Measurements from ENCODE around the gene CUL3.
"Not testable (repeated sequence)": the region's sequence is repeated elsewhere in the genome, so short reads cannot be mapped to it uniquely, and the experiment has no call there.

The CUL3 gene

DNA sequence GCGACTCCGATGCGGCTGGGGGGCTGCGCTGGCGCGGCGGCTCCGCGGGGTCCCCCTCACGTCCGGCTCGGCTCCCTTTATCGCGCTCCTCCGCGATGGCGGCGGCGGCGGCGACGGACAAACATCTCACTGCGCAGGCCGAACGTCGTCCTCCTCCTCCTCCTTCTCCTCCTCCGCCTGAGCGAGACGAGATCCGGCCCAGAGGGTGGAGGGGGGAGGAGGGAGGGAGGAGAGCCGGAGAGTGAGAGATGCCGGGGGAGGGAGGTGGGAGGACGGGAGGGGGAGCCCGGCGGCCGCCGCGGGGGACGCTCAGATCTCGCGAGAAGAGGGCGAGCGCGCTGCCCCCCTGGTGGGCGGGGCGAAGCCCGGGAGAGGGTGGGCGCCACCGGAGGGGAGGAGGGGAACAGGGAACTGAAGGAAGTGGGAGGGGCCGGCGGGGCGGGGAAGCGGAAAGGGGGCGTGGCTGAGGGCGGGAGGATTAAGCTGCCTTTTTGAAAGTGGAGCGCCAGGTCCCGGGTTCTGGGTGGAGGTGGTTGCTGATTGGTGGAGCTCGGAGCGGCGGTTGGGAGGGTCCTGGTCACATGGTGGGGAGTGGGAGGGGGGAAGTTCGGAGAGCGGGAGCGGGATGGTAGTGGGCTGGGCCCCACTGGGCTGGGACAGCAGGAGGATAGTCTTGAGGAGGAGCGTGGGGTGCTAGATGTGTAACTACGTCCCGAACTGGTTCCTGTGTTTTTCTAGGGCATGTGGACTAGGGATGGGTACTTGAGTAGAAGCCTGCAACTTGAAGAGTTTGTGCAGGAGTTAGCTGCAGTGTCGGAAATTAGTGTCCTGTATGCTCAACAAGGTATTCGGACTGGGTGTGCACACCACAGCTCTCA is at the start of gene CUL3:
Gene CUL3 (minus strand): TSS at position 153 of the 878 bp plus-strand sequence. CDS start 354 bp downstream, outside the sequence.
- DNase-seq (ENCODE audit: low read depth in 2 of 2) = peak; percentile 99

DNA sequence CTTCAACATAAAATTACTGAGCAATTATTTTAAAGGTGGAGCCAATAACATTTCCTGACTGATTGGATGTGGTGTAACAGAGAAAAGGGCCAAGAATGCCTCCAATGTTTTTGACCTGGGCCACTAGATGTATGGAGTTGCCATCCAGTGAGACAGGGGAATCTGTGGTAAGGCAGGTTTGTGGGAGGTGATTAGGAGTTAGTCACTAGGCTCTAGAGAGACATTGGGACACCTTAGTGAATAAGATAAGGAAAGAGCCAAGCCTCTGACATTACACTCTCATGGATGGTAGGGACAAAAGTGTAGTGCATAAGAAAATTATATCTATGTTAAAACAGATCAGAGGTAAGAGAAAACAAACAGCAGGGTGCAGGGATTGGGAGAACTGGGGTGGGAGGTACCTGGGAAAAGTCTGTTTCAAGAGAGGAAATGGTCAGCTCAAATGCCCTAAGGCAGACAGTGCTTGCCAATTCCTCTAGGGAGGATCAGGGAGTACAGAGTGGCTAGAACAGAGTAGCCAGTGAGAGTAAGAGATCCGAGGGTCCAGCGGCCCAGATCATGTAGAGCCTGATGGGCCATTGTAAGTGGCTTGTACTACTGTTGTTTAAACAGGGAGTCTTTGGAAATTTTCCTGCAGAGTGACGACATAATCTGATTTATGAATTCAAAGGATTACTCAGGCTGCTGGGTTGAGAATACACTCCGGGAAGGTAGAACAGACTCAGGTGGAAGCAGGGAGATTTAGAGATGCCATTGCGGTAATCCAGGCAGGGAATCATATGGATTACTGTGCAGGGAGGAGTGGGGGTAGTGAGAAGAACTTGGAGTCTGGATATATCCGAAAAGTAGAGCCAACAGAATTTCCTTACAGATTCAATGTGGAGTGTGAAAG is 45.7 kb upstream of the CUL3 start:
- no peak for DNase-seq (ENCODE audit: low read depth in 2 of 2)

DNA sequence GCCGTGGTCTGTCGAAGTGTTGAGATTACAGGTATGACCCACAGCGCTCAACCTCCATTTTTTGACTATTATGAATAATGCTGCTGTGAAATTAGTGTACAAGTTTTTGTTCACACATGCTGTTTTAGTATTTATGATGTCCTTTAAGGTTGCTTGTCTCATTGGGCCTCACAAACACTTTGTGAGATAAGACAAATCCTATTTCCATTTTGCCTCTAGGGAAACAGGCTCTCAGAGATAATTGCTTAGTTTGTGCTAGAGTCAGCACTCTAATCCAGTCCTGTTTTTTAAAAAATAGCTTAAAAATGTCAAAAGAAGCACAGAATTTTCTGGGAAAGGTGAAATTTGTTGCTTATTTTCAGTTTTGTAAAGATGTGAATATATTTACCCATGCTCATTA is 43.3 kb upstream of the CUL3 start:
- DNase-seq (ENCODE audit: low read depth in 2 of 2) = no peak

DNA sequence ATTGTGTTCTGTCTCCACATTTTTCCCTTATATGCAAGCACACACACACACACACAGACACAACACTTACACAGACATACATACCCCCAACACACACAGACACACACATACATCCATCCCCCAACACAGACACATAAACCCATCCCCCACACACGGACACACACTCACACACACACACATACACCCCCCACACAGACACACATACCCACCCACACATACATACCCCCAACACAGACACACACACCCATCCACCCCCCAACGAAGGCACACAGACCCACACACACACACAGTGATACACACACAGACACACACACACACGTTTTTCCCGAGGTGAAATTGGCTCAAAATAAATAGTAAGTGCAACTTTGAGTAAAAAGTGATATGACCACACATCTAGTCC is 41.6 kb upstream of the CUL3 start:
- DNase-seq (ENCODE audit: low read depth in 2 of 2) = no peak

DNA sequence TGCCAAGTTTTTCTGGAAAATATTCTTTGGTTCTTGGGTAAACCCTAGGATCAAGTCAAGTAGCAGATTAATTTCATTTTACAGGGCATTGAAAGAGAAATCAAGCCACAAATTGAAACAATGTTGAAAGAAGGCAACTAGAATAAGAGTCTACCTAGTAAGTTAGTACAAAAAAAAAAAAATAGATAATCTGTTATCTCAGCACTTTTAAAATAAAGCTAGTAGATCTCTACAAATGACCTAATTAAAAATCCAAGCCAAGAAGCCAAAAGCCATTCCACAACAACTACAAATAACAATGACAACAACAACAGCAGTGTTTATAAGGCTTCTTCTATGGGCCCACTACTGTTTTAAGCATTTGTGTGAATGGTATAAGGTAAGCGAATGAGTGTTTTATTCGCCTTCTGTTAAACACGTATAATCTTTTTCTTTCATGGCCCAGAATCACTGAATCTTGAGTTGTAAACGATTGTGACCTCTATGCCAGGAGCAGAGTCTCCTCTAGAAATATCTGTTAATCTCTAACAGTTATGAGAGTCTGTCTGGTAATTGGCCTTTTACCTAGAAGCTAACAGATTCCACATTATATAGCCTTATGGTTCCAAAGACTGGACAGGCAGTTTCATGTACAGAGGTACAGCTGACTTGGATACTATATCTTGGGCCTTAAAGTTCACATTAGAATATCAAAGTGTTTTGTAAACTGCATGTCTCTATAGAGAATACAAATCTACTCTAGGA is 28.6 kb upstream of the CUL3 start:
- no peak for DNase-seq (ENCODE audit: low read depth in 2 of 2)

DNA sequence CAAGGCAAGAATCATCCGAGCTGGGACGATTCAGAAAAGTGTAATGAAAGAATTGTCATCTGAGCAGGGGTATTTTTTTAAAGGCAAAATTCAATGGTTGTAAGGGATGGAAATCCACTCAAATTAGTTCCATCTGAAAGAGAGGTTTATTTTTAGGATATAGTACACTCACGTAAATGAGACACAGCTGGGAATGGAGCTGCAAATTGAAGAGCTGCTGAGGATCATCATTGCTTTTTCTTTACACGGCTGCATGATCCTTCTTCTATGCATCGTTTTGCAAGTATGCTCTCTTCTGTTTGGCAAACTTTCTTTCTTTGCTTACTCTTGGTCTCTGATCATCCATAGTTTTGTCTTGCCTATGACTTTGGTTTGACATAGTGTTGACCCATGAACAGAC is 27.4 kb upstream of the CUL3 start:
- no peak for DNase-seq (ENCODE audit: low read depth in 2 of 2)

DNA sequence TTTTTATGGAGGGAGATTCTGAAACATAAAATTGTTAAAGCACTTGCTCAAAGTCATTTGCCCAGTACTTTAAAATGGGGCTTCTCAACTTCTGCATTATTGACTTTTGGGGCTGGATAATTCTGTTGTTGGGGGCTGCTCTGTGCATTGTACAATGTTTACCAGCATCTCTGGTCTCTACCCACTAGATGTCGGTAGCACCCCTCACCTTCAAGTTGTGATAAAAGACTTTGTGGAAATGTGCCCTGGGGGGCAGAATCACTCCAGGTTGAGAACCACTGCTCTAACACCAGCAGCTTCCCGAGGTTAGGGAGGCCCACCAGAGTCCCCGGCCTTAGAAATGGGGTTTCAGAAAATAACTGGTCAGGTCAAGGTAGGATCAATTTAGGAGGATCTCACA is 26.8 kb upstream of the CUL3 start:
- no peak for DNase-seq (ENCODE audit: low read depth in 2 of 2)

DNA sequence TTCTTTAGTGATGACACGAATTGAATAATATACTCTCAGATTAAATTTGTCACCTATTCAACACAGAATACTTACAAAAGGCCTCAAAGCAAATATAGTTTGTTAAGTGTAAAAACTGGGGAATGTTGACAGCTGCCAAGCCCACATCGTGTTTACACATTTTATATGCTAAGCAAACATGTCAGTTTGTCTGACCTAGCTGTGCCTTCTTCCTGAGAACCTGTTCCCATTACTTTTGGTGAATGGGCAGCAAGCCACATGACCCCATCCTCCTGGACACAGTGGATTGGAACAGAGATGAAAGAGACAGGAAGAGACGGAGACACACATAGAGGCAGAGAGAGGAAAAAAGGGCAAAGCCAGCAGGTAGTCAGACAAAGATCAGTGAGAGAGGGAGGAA is 22.9 kb upstream of the CUL3 start:
- no peak for DNase-seq (ENCODE audit: low read depth in 2 of 2)

DNA sequence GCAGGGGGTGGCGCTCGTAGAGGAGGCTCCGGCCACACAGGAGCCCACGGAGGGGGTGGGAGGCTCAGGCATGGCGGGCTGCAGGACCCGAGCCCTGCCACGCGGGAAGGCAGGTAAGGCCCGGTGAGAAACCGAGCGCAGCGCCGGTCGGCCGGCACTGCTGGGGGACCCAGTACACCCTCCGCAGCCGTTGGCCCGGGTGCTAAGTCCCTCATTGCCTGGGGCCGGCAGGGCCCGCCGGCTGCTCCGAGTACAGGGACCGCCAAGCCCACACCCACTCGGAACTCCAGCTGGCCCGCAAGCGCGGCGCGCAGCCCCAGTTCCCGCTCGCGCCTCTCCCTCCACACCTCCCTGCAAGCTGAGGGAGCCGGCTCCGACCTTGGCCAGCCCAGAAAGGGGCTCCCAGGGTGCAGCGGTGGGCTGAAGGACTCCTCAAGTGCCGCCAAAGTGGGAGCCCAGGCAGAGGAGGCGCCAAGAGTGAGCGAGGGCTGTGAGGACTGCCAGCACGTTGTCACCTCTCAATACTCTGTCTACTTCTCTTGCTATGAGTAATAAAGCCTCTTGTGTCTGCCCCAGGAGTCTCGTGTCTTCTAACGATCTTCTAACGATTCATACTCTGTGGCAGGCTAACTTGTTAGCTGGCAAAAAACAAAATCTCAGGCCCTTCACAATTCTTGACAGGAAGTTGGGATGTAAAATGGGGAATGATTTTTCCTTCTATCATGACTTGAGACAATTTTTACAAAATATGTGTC is 18.8 kb upstream of the CUL3 start:
- DNase-seq (ENCODE audit: low read depth in 2 of 2) = not testable (repeated sequence)

DNA sequence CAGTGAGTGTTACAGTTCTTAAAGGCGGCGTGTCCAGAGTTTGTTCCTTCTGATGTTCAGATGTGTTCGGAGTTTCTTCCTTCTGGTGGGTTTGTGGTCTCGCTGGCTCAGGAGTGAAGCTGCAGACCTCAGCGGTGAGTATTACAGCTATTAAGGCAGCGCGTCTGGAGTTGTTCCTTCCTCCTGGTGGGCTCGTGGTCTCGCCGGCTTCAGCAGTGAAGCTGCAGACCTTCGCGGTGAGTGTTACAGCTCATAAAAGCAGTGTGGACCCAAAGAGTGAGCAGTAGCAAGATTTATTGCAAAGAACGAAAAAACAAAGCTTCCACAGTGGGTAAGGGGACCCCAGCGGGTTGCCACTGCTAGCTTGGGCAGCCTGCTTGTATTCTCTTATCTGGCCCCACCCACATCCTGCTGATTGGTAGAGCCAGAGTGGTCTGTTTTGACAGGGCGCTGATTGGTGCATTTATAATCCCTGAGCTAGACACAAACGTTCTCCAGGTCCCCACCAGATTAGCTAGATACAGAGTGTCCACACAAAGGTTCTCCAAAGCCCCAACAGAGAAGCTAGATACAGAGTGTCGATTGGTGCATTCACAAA is 17.7 kb upstream of the CUL3 start:
- DNase-seq (ENCODE audit: low read depth in 2 of 2) = not testable (repeated sequence)

DNA sequence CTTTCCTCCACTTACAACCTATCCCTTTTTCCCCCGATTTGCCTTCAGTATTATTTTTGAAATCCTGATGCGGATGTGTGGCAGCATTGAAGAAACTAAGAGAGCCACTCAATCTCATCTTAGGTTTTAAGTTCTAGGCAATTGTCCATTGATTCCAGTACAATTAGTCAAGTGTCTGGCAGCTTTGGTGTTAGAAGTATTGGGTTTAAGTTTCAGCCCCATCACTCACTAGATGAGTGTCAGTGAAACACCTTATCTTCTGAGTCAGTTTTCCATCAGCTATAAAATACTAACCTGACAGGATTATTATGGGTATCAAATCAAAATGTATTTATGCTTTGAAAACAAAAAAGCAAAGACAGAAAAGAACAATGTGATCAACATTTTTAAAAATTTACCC is 16.8 kb upstream of the CUL3 start:
- DNase-seq (ENCODE audit: low read depth in 2 of 2) = no peak

DNA sequence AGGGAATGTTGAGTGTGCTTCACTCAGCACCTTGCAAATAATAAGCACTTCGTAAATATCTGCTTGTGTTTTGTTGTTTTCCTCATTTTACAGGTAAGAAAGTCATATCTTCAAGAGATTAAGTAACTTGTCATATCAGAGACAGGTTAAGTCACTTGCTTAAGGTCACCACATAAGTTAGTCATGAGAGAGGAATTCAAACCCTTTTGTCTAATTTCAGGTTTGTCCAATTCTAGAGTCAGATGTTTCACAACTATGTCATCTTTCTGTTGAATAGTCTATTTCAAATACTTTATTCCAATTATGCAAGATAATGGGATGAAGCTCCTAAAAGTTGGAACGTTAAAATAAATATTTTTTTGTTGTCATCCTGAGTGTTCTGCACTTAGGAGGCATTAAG is 13.5 kb upstream of the CUL3 start:
- no peak for DNase-seq (ENCODE audit: low read depth in 2 of 2)

DNA sequence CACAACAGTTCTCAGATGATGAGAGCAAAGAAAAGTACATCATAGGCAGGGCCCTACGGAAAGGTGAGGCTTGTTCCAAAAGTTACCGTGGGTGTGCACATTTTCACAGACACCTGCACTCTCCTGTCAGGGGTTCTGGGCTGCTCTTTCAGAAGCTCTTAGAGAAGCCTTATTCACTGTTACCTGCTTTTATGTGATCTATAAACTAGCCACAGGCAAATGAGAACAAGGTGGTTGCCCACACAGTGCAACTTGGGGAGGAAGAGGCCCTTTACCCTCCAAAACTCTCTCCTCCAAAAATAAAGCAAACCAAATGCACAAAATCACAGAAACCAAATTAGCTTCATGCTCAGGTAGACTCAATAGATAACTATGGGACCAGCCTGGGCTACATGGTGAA is 11.1 kb upstream of the CUL3 start:
- no peak for DNase-seq (ENCODE audit: low read depth in 2 of 2)

DNA sequence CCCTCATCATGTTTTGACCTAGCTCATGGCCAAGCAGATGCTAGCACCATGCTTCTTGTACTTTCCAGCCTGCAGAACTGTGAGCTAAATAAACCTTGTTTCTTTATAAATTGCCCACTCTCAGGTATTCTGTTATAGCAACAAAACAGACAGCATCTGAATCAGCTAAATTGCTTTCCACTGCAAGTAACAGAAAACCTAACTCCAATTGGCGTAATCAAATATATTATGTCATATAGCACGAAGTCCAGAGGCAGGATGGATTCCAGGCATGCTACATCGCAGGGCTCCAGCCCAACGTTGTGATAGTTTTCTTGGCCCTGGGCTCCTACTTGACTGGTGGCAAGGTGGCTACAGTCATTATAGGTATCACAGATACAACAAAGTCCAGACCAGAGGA is 10.4 kb upstream of the CUL3 start:
- no peak for DNase-seq (ENCODE audit: low read depth in 2 of 2)

DNA sequence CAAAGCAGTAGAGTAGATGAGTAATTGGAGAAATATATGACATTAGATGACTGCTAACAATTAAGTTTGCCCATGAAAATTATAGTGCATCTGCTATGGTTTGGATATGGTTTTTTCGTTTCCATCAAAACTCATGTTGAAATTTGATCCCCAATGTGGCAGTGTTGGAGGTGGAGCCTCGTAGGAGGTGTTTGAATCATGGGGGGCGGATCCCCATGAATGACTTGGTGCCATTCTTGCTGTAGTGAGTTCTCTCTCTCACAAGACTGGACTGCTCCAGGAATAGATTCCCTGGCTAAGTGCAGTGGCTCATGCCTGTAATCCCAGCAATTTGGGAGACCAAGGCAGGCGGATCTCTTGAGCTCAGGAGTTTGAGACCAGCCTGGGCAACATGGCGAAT is 9.7 kb upstream of the CUL3 start:
- DNase-seq (ENCODE audit: low read depth in 2 of 2) = no peak

DNA sequence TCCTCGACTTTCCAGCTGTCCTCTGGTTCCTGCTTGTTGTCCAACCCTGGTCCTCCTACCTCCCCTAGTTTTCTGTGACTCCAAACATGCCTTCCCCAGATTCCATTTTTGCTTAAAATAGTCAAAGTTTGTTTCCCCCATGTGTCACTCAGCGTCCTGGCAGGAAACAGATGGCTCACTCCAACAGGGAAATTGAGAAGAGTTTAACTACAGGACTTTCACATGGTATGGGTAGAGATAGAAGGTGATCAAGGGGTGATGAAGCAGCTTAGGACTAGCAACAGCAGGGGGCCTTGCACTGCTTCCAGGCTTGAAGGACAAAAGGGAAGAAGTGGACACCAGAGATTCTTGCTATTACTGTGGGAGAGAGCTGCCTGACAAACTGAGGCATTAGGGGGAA is 6.1 kb upstream of the CUL3 start:
- DNase-seq (ENCODE audit: low read depth in 2 of 2) = no peak

DNA sequence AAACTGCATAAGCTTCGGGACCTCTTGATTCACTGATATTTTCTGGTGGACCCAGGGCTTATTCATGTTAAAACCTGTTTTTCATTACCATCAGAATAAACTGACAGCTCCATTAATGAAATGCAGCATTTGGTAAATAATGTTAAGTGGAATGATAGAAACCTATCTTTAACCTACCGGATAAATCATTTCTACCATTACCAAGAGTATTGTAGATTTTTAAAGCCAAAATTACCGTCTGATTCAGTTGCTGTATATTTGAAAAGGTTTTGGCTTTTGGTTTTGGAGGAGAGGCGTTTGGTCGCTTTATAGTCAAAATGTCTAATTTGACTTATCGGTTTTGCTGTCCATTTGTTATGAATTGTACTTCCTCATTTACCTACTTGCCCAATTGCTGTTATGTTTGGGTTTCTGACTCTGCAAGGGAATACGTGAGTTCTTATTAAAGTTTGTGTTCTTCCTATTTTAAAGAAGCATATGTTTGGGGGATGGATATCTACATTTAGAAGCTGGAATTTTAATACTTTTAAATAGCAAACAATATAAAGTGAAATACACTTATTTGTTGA is 1.0 kb upstream of the CUL3 start:
- DNase-seq (ENCODE audit: low read depth in 2 of 2) = no peak

DNA sequence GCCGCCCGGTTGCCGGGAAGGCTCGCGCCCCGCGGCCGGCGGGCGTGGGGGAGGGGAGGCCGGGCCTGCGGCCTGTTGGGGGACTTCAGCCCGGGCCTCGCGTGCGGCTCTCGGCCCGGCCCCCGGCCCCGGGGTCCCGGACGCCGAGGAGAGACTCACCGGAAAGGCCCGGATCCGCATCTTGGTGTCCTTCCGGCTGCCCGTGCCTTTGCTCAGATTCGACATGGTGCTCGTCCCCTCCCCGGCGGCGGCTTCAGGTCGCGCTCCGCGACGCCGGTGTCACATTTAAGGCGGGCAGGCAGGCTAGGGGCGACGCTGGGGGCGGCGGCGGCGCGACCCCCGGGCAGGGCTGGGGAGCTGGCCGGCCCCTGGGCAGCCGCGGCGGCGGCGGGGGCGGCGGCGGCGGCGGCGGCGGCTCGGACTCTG is 365 bp downstream of the CUL3 start:
- peak; percentile 14 to 21 for DNase-seq (ENCODE audit: low read depth in 2 of 2)

DNA sequence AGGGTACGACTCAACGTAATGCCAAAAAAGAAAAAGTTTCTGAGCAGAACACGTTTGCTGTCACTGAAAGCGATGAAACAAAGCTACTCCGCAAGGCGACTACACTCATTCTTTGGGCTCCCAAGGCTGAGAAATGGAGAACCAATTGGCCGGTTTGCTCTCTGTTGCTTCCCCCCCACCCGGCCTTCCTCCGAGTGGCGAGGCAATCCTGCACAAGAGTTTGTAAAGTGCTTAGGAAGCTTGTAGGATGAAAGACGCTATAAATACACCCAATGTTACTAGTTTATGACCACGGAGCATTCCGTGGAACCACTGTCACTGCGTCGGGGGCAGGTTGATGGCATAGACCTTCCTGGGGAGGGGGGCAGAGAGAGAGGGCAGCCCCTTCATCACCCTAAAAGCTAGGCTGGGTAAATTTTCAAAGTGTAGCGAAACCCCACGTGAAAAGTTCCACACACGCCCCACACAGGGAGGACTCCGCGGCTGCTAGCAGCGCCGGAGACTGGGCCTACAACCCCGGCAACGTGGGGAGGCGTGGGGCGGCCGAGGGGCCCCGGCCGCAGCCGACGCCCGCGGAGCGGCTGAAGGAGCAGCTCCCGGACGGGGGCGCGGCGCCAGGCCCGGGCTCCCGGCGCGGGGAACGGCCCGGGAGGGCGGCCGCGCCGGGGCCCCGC is 915 bp downstream of the CUL3 start:
- no peak for DNase-seq (ENCODE audit: low read depth in 2 of 2)

DNA sequence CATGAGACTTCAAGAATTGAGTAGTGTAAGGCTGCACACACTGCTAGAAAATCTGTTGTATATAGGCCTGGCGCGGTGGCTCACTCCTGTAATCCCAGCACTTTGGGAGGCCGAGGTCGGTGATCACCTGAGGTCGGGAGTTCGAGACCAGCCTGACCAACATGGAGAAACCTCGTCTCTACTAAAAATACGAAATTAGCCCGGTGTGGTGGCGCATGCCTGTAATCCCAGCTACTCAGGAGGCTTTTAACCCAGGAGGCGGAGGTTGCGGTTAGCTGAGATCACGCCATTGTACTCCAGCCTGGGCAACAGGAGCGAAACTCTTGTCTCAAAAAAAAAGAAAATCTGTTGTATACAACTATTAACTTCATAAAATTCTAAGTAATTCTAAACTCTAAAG is 2.1 kb downstream of the CUL3 start:
- not testable (repeated sequence) for DNase-seq (ENCODE audit: low read depth in 2 of 2)
